ENCODE measurements around the gene DCLK1.

Gene DCLK1

DNA sequence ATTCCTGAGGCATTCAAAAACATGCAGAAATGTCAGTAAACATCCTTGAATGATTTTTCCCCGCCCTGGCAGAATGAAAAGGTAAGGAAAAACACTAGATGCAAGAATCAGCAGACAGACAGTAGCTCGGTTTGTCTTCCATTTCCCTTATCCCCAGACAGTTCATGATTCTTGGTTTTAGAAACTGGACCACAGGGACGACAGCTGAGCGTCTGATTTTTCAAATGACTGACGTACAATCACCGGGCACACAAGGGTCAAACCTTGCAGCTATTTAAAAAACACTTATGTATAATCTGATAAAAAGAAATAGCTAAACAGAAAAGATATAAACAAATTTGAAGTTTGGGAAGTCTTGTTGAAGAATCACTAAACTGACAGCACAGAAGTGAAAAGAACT, 47.1 kb downstream of the DCLK1 start:
- TF ChIP-seq GABPA (IDR thresholded peaks at IDR 0.05; ENCODE audit: low read depth) (no peak), SPI1 (IDR thresholded peaks at IDR 0.05; ENCODE audit: borderline replicate concordance, low read depth) (no peak), POLR2AphosphoS5 (IDR thresholded peaks at IDR 0.05; ENCODE audit: low read depth) (no peak)
- TF ChIP-seq, protein P1, sequence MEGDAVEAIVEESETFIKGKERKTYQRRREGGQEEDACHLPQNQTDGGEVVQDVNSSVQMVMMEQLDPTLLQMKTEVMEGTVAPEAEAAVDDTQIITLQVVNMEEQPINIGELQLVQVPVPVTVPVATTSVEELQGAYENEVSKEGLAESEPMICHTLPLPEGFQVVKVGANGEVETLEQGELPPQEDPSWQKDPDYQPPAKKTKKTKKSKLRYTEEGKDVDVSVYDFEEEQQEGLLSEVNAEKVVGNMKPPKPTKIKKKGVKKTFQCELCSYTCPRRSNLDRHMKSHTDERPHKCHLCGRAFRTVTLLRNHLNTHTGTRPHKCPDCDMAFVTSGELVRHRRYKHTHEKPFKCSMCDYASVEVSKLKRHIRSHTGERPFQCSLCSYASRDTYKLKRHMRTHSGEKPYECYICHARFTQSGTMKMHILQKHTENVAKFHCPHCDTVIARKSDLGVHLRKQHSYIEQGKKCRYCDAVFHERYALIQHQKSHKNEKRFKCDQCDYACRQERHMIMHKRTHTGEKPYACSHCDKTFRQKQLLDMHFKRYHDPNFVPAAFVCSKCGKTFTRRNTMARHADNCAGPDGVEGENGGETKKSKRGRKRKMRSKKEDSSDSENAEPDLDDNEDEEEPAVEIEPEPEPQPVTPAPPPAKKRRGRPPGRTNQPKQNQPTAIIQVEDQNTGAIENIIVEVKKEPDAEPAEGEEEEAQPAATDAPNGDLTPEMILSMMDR (IDR thresholded peaks at IDR 0.05; ENCODE audit: insufficient read depth, low read length) = no peak
- DNase-seq (ENCODE audit: low read depth in 1 of 2, low spot score in 1 of 2) = no peak

DNA sequence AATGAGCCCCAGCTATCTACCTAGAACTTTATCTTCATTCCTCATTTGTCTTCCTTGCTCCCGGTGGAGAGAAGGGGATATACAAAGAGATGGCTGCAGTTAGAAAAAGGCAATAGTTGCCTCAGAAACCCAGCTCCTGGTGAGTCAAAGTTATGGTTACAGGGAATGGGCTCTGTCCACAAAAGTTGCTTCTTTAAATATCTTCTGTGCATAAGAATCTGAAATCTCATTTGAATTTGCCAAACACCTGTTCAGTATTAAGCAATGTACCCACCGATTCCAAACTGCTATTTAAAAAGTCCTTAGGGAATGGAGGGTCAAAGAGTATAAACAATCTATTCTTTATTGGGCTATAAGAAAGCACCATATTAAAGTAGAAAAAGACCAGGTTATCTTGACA, 48.4 kb downstream of the DCLK1 start:
- TF ChIP-seq, protein P2, sequence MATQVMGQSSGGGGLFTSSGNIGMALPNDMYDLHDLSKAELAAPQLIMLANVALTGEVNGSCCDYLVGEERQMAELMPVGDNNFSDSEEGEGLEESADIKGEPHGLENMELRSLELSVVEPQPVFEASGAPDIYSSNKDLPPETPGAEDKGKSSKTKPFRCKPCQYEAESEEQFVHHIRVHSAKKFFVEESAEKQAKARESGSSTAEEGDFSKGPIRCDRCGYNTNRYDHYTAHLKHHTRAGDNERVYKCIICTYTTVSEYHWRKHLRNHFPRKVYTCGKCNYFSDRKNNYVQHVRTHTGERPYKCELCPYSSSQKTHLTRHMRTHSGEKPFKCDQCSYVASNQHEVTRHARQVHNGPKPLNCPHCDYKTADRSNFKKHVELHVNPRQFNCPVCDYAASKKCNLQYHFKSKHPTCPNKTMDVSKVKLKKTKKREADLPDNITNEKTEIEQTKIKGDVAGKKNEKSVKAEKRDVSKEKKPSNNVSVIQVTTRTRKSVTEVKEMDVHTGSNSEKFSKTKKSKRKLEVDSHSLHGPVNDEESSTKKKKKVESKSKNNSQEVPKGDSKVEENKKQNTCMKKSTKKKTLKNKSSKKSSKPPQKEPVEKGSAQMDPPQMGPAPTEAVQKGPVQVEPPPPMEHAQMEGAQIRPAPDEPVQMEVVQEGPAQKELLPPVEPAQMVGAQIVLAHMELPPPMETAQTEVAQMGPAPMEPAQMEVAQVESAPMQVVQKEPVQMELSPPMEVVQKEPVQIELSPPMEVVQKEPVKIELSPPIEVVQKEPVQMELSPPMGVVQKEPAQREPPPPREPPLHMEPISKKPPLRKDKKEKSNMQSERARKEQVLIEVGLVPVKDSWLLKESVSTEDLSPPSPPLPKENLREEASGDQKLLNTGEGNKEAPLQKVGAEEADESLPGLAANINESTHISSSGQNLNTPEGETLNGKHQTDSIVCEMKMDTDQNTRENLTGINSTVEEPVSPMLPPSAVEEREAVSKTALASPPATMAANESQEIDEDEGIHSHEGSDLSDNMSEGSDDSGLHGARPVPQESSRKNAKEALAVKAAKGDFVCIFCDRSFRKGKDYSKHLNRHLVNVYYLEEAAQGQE (IDR thresholded peaks at IDR 0.05; ENCODE audit: insufficient replicate concordance, low read depth) = no peak
- TF ChIP-seq GABPA (IDR thresholded peaks at IDR 0.05; ENCODE audit: low read depth) (no peak), POLR2AphosphoS5 (IDR thresholded peaks at IDR 0.05; ENCODE audit: low read depth) (no peak), SPI1 (IDR thresholded peaks at IDR 0.05; ENCODE audit: borderline replicate concordance, low read depth) (no peak)
- TF ChIP-seq, protein P1 (IDR thresholded peaks at IDR 0.05; ENCODE audit: insufficient read depth, low read length) = no peak
- Histone ChIP-seq H3K4me3 (replicated peaks; ENCODE audit: insufficient read depth, low read length) (no peak overlapping the region), H3K27ac (replicated peaks) (no peak overlapping the region), H3K27me3 (ENCODE audit: insufficient read depth, poor library complexity, severe bottlenecking) (no peaks in the 10 kb centered on the region)
- no peak for DNase-seq (ENCODE audit: low read depth in 1 of 2, low spot score in 1 of 2)

More for the DNA sequence above, 47.1 kb downstream of the DCLK1 start:
- H3K27me3 ChIP-seq (ENCODE audit: insufficient read depth, poor library complexity, severe bottlenecking) = no peaks in the 10 kb centered on the region
- no peak overlapping the region for H3K4me3 ChIP-seq (replicated peaks; ENCODE audit: insufficient read depth, low read length)
- H3K27ac ChIP-seq (replicated peaks) = no peak overlapping the region

DNA sequence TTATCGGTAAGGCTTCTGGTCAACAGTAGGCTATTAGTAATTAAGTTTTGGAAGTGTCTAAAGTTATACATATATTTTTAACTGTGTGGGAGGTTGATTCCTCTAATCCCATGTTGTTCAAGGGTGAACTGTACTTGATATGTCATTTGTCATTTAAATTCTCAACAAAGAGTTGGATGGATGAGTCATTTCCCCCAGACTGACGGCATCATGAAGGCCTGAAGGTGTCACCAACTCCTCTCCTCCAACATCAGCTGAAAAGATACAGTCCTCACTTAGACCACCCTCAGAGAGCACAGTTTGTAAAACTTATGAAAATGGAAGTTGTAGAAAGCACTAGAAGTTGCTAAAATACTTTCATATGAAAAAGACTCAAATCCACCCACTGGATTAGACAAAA, 48.8 kb downstream of the DCLK1 start:
- DNase-seq (ENCODE audit: low read depth in 1 of 2, low spot score in 1 of 2) = no peak
- H3K27me3 ChIP-seq (ENCODE audit: insufficient read depth, poor library complexity, severe bottlenecking) = no peaks in the 10 kb centered on the region
- no peak overlapping the region for H3K4me3 ChIP-seq (replicated peaks; ENCODE audit: insufficient read depth, low read length)
- TF ChIP-seq GABPA (IDR thresholded peaks at IDR 0.05; ENCODE audit: low read depth) (no peak), SPI1 (IDR thresholded peaks at IDR 0.05; ENCODE audit: borderline replicate concordance, low read depth) (no peak), POLR2AphosphoS5 (IDR thresholded peaks at IDR 0.05; ENCODE audit: low read depth) (no peak)
- TF ChIP-seq, protein P2 (IDR thresholded peaks at IDR 0.05; ENCODE audit: insufficient replicate concordance, low read depth) = no peak
- TF ChIP-seq, protein P1 (IDR thresholded peaks at IDR 0.05; ENCODE audit: insufficient read depth, low read length) = no peak
- no peak overlapping the region for H3K27ac ChIP-seq (replicated peaks)

DNA sequence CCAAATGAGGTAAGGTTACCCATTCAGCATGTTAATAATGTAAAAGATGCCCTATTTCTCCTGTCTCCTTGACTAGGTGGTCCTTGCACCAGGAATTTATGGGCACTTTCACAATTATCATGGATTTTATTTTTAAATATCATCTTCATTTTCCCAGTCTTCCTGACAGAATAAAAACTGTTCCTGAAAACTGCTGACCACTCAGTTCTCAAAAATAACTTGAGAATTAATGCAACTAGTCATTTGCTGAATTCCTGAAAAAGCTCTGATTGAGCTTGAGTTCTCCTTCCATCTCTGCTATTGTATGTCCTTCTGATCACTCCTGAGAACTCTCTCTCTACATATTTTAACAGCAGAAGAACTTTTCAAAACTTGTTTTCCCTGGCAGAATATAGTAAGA, 55.0 kb downstream of the DCLK1 start:
- Histone ChIP-seq H3K4me3 (replicated peaks; ENCODE audit: insufficient read depth, low read length) (no peak overlapping the region), H3K27me3 (ENCODE audit: insufficient read depth, poor library complexity, severe bottlenecking) (peaks cover 3% of the 10 kb centered on the region), H3K27ac (replicated peaks) (no peak overlapping the region)
- TF ChIP-seq SPI1 (IDR thresholded peaks at IDR 0.05; ENCODE audit: borderline replicate concordance, low read depth) (no peak), POLR2AphosphoS5 (IDR thresholded peaks at IDR 0.05; ENCODE audit: low read depth) (no peak), GABPA (IDR thresholded peaks at IDR 0.05; ENCODE audit: low read depth) (no peak)
- TF ChIP-seq, protein P1 (IDR thresholded peaks at IDR 0.05; ENCODE audit: insufficient read depth, low read length) = no peak
- TF ChIP-seq, protein P2 (IDR thresholded peaks at IDR 0.05; ENCODE audit: insufficient replicate concordance, low read depth) = no peak
- DNase-seq (ENCODE audit: low read depth in 1 of 2, low spot score in 1 of 2) = no peak
